ENCODE data around the gene ATP10B.

DNA sequence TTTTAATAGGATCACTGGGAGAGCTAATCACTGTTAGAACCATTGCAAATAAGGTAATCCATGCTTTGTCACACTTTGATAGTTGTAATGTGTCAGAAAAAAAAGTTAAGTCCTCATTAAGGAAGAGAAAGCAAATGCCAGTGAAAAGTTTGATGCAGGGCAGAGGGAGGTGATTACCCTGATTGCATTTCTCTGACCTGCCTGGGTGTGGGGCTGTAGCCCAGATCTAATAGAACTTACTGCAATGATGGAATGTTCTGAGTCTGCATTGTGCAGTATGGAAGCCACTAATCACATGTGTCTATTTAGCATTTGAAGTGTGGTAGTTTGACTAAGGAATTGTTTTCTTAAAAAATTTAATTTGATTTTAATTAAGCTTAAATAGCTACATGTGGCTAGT is 202.7 kb downstream of the ATP10B start:
- TF ChIP-seq, protein P1, sequence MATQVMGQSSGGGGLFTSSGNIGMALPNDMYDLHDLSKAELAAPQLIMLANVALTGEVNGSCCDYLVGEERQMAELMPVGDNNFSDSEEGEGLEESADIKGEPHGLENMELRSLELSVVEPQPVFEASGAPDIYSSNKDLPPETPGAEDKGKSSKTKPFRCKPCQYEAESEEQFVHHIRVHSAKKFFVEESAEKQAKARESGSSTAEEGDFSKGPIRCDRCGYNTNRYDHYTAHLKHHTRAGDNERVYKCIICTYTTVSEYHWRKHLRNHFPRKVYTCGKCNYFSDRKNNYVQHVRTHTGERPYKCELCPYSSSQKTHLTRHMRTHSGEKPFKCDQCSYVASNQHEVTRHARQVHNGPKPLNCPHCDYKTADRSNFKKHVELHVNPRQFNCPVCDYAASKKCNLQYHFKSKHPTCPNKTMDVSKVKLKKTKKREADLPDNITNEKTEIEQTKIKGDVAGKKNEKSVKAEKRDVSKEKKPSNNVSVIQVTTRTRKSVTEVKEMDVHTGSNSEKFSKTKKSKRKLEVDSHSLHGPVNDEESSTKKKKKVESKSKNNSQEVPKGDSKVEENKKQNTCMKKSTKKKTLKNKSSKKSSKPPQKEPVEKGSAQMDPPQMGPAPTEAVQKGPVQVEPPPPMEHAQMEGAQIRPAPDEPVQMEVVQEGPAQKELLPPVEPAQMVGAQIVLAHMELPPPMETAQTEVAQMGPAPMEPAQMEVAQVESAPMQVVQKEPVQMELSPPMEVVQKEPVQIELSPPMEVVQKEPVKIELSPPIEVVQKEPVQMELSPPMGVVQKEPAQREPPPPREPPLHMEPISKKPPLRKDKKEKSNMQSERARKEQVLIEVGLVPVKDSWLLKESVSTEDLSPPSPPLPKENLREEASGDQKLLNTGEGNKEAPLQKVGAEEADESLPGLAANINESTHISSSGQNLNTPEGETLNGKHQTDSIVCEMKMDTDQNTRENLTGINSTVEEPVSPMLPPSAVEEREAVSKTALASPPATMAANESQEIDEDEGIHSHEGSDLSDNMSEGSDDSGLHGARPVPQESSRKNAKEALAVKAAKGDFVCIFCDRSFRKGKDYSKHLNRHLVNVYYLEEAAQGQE (IDR thresholded peaks at IDR 0.05; ENCODE audit: insufficient read depth in 1 of 2, low read depth in 2 of 2, low read length in 2 of 2) = no peak
- TF ChIP-seq POLR2AphosphoS5 (IDR thresholded peaks at IDR 0.05; ENCODE audit: low read depth, low read length) = no peak

Data from PFSK-1 (cell line).